ENCODE data around the gene VSTM4.

GRCh38 chr10:49000437-49001398 is 114.6 kb downstream of the VSTM4 start:
- TF ChIP-seq NR1H2 (CRISPR knock-in tag; IDR thresholded peaks at IDR 0.05) (no peak), CTCF (IDR thresholded peaks at IDR 0.05) (no peak), CREM (CRISPR knock-in tag; IDR thresholded peaks at IDR 0.05) (no peak), USF1 (CRISPR knock-in tag; IDR thresholded peaks at IDR 0.05) (no peak), NR3C1 (CRISPR knock-in tag; conservative IDR thresholded peaks at IDR 0.05; ENCODE audit: low read depth) (no peak), TP53 (CRISPR knock-in tag; IDR thresholded peaks at IDR 0.05) (no peak), ZNF416 (CRISPR knock-in tag; IDR thresholded peaks at IDR 0.05) (no peak)
- TF ChIP-seq, protein P1, sequence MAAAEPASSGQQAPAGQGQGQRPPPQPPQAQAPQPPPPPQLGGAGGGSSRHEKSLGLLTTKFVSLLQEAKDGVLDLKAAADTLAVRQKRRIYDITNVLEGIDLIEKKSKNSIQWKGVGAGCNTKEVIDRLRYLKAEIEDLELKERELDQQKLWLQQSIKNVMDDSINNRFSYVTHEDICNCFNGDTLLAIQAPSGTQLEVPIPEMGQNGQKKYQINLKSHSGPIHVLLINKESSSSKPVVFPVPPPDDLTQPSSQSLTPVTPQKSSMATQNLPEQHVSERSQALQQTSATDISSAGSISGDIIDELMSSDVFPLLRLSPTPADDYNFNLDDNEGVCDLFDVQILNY (CRISPR knock-in tag; IDR thresholded peaks at IDR 0.05), result no peak
- TF ChIP-seq, protein P2, sequence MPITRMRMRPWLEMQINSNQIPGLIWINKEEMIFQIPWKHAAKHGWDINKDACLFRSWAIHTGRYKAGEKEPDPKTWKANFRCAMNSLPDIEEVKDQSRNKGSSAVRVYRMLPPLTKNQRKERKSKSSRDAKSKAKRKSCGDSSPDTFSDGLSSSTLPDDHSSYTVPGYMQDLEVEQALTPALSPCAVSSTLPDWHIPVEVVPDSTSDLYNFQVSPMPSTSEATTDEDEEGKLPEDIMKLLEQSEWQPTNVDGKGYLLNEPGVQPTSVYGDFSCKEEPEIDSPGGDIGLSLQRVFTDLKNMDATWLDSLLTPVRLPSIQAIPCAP (CRISPR knock-in tag; IDR thresholded peaks at IDR 0.05), result no peak

Measured in WTC11 (cell line).